Smooth muscle cell (in vitro differentiated cells): ENCODE data around the gene GPC2. TPM values are rescaled to one million over a fixed set of nuclear protein-coding genes. Genes with fewer than 3 reads are reported as not detected.

Experiments
- DNase-seq: peaks from one replicate; lab custom pipeline; 2025; ENCODE audit not compliant: unreplicated experiment; lab: John Stamatoyannopoulos, UW
- H2AFZ ChIP-seq: fragments of 200-600 bp; sonication (generic); 2 replicates; pipeline ENCODE4 v1.6.0; 2016; ENCODE audit warnings: antibody characterized with exemption, low read depth, mild to moderate bottlenecking
- H3F3A ChIP-seq: fragments of 200-600 bp; sonication (generic); 2 replicates; pipeline ENCODE4 v1.6.0; 2017; ENCODE audit warnings: antibody characterized with exemption, low read depth
- H3K27ac ChIP-seq: fragments of 200-600 bp; sonication (generic); 2 replicates; pipeline ENCODE4 v1.5.1; 2016; ENCODE audit warnings: low read depth, mild to moderate bottlenecking
- H3K27me3 ChIP-seq: fragments of 200-600 bp; sonication (generic); 2 replicates; pipeline ENCODE4 v1.6.1; 2016; ENCODE audit warnings: low read depth, mild to moderate bottlenecking
- H3K36me3 ChIP-seq: fragments of 200-600 bp; sonication (generic); 2 replicates; pipeline ENCODE4 v1.5.1; 2016; ENCODE audit warnings: low read depth
- H3K4me1 ChIP-seq: fragments of 200-600 bp; sonication (generic); 2 replicates; pipeline ENCODE4 v1.5.1; 2016; ENCODE audit warnings: low read depth
- H3K4me2 ChIP-seq: fragments of 200-600 bp; sonication (generic); 2 replicates; pipeline ENCODE4 v1.6.0; 2016; ENCODE audit warnings: mild to moderate bottlenecking
- H3K4me3 ChIP-seq: fragments of 200-600 bp; sonication (generic); 2 replicates; pipeline ENCODE4 v1.5.1; 2016; ENCODE audit warnings: mild to moderate bottlenecking
- H3K79me2 ChIP-seq: fragments of 200-600 bp; sonication (generic); 2 replicates; pipeline ENCODE4 v1.6.0; 2016; ENCODE audit warnings: low read depth, mild to moderate bottlenecking
- H3K9ac ChIP-seq: fragments of 200-600 bp; sonication (generic); 2 replicates; pipeline ENCODE4 v1.6.0; 2016; ENCODE audit warnings: low read depth
- H3K9me3 ChIP-seq: fragments of 200-600 bp; sonication (generic); replicated peaks from 2 replicates; pipeline ENCODE4 v1.5.1; 2016; ENCODE audit warnings: low read depth
- H4K20me1 ChIP-seq: fragments of 200-600 bp; sonication (generic); 2 replicates; pipeline ENCODE4 v1.6.0; 2016; ENCODE audit warnings: low read depth
- CTCF ChIP-seq: fragments of 200-600 bp; sonication (generic); IDR thresholded peaks from 2 replicates; pipeline ENCODE4 v1.5.1; 2017; ENCODE audit warnings: borderline replicate concordance, mild to moderate bottlenecking, antibody characterized with exemption; ENCODE audit not compliant: insufficient read depth, poor library complexity, severe bottlenecking
- WGBS: methylation state at CpG from one replicate; pipeline ENCODE4 v1.1.7; 2016; ENCODE audit warnings: low lambda C conversion rate; 5-methylcytosine and 5-hydroxymethylcytosine counted together
- polyA plus RNA-seq: library from polyadenylated mRNA; unstranded; fragments of >200 nt; fragmentation: Nextera tagmentation; extraction: Ambion mirVana; gene quantifications from 2 replicates; pipeline ENCODE4 v1.2.1, GENCODE V29; 2016
- total RNA-seq: library from RNA; depleted of rRNA; stranded (reverse); fragments of >200 nt; gene quantifications from 2 replicates; pipeline ENCODE4 v1.2.3, GENCODE V29; 2014

Gene GPC2
- total and polyA plus RNA-seq, 2 experiments from 2014 or later: 3.2 to 7.1 TPM

GRCh38 chr7:100153708-100154535 is 23.3 kb downstream of the GPC2 start:
- Histone ChIP-seq H3K27me3 (no peaks in the 10 kb centered on the region), H3K4me2 (no peak overlapping the region), H3K36me3 (no peaks in the 10 kb centered on the region), H3K79me2 (peaks cover 16% of the 10 kb centered on the region), H3F3A (peaks cover 7% of the 10 kb centered on the region), H3K27ac (no peak overlapping the region), H3K9ac (no peak overlapping the region), H3K4me3 (no peak overlapping the region), H3K9me3 (no peaks in the 10 kb centered on the region), H2AFZ (no peak overlapping the region), H4K20me1 (peaks cover 27% of the 10 kb centered on the region), H3K4me1 (peaks cover 16% of the 10 kb centered on the region)
- no peak for DNase-seq
- WGBS: 97% methylated on average over 13 of the region's 16 CpGs
- no peak for TF ChIP-seq CTCF

- Histone ChIP-seq H4K20me1 (peaks cover 27% of the 10 kb centered on the region), H3K79me2 (peaks cover 16% of the 10 kb centered on the region), H3F3A (peaks cover 7% of the 10 kb centered on the region), H3K27me3 (no peaks in the 10 kb centered on the region), H3K4me3 (no peak overlapping the region), H3K9me3 (no peaks in the 10 kb centered on the region), H3K36me3 (no peaks in the 10 kb centered on the region), H3K27ac (no peak overlapping the region), H2AFZ (no peak overlapping the region), H3K9ac (no peak overlapping the region), H3K4me2 (no peak overlapping the region), H3K4me1 (peaks cover 16% of the 10 kb centered on the region)
- no peak for TF ChIP-seq CTCF
- no peak for DNase-seq
- WGBS: 97% methylated on average over 18 of the region's 18 CpGs
Observed at GRCh38 chr7:100152937-100153666, 24.1 kb downstream of the GPC2 start.

DNA sequence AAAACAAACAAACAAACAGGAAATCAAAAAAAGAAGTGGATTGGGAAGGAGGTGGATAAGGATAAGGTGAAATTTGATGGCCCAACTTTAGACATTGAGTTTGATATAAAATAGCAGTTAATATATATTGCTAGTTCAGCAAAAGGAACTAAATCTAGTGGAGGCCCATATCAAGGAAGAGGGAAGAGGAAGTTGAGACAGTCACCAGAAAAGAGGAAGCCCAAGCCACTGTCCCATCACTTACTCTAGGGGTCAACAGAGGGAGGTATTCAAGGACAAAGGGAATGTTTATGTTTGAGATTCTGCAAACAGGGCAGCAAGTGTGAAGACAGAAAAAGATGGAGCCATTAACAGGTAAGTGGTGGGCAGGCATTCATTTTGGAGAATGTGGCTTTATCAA is 24.8 kb downstream of the GPC2 start:
- no peak for TF ChIP-seq CTCF
- H2AFZ ChIP-seq: no peak overlapping the region

More for the DNA sequence above, 24.8 kb downstream of the GPC2 start:
- Histone ChIP-seq H3F3A (peaks cover 3% of the 10 kb centered on the region), H3K27me3 (no peaks in the 10 kb centered on the region), H3K9ac (no peak overlapping the region), H4K20me1 (peaks cover 23% of the 10 kb centered on the region), H3K27ac (no peak overlapping the region), H3K4me3 (no peak overlapping the region), H3K4me2 (no peak overlapping the region), H3K79me2 (peaks cover 16% of the 10 kb centered on the region), H3K36me3 (no peaks in the 10 kb centered on the region), H3K9me3 (no peaks in the 10 kb centered on the region), H3K4me1 (peaks cover 10% of the 10 kb centered on the region)
- no peak for DNase-seq
